Left ventricle myocardium inferior (tissue), 1 donor: Measurements from ENCODE around the gene TTC39A. TPM values are rescaled to one million over a fixed set of nuclear protein-coding genes. Genes with fewer than 3 reads are reported as not detected.

ENCODE experiments used
- DNase-seq: peaks from one replicate; pipeline ENCODE4 v3.0.0-alpha.2; 2020
- H3K27ac ChIP-seq: fragments of 200-600 bp; replicated peaks from 2 replicates; pipeline ENCODE4 v1.8.0; 2021
- H3K27me3 ChIP-seq: fragments of 200-600 bp; 2 replicates; pipeline ENCODE4 v1.8.0; 2021; ENCODE audit warnings: low read depth
- H3K36me3 ChIP-seq: fragments of 200-600 bp; 2 replicates; pipeline ENCODE4 v1.8.0; 2021
- H3K4me1 ChIP-seq: fragments of 200-600 bp; 2 replicates; pipeline ENCODE4 v1.8.0; 2021
- H3K4me3 ChIP-seq: fragments of 200-600 bp; 2 replicates; pipeline ENCODE4 v1.8.0; 2021; ENCODE audit warnings: mild to moderate bottlenecking, moderate library complexity
- H3K9me3 ChIP-seq: fragments of 200-600 bp; replicated peaks from 2 replicates; pipeline ENCODE4 v1.8.0; 2021
- CTCF ChIP-seq: fragments of 200-600 bp; IDR thresholded peaks from 2 replicates; pipeline ENCODE4 v1.8.0; 2021; ENCODE audit warnings: antibody characterized with exemption, mild to moderate bottlenecking, borderline replicate concordance
- intact Hi-C: fragments of 100-400 bp; cut with micrococcal nuclease; formaldehyde crosslinking; loops from one replicate; pipeline ENCODE4 v1.11.0; 2022
- total RNA-seq: library from RNA; stranded (reverse); fragmentation: NEBNext Ultra II Directional; extraction: Animal tissue kit (Norgen Biotek cat#: 25700); gene quantifications from one replicate; pipeline ENCODE4 v1.2.1, GENCODE V29; 2021
- donor health status: DM: no; HTN: yes; CAD: no; lungs with severe emphysema.

The TTC39A gene
- total RNA-seq, 1 donor from 2014 or later, result 25.7 TPM

- no peaks in the 10 kb centered on the region for H3K36me3 ChIP-seq
- DNase-seq, result no peak
- no peak for TF ChIP-seq CTCF
- H3K4me3 ChIP-seq, result no peak overlapping the region
- H3K9me3 ChIP-seq, result no peaks in the 10 kb centered on the region
- H3K27me3 ChIP-seq, result no peaks in the 10 kb centered on the region
- intact Hi-C loops, result no loop called here
- H3K27ac ChIP-seq, result no peak overlapping the region
- H3K4me1 ChIP-seq, result no peaks in the 10 kb centered on the region
These were observed 27.0 kb downstream of the TTC39A start for GRCh38 chr1:51303315-51303714.

GRCh38 chr1:51302746-51303145 lies 27.6 kb downstream of the TTC39A start:
- H3K36me3 ChIP-seq, result no peaks in the 10 kb centered on the region
- no peak for TF ChIP-seq CTCF
- no peak for DNase-seq
- H3K9me3 ChIP-seq, result no peaks in the 10 kb centered on the region
- intact Hi-C loops, result no loop called here
- peaks cover 2% of the 10 kb centered on the region for H3K4me1 ChIP-seq
- H3K27ac ChIP-seq, result no peak overlapping the region
- H3K4me3 ChIP-seq, result no peak overlapping the region
- H3K27me3 ChIP-seq, result no peaks in the 10 kb centered on the region

GRCh38 chr1:51302270-51302669 lies 28.1 kb downstream of the TTC39A start:
- no peak for DNase-seq

DNA sequence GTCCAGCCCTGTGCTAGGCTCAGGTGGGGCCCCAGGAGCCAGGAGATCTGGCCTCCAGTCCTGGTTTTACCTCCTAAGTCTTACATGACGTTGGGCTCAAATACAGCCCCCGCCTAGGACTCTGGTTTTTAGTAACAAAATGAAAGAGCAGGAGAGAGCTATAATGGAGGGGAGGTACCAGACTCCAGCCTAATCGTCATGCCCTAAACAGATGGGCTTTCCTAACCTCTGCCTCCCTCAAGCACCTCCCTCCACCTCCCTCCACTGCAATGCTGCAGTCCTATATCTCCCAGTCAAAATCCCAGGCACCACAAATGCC lies 28.6 kb downstream of the TTC39A start:
- no peak overlapping the region for H3K27ac ChIP-seq
- H3K27me3 ChIP-seq, result no peaks in the 10 kb centered on the region
- no peak for DNase-seq
- intact Hi-C loops, result no loop called here
- no peaks in the 10 kb centered on the region for H3K36me3 ChIP-seq
- peaks cover 11% of the 10 kb centered on the region for H3K4me1 ChIP-seq
- H3K9me3 ChIP-seq, result no peaks in the 10 kb centered on the region
- no peak overlapping the region for H3K4me3 ChIP-seq
- TF ChIP-seq CTCF, result no peak

More at GRCh38 chr1:51302270-51302669, 28.1 kb downstream of the TTC39A start:
- Histone ChIP-seq H3K4me3 (no peak overlapping the region), H3K27ac (no peak overlapping the region), H3K9me3 (no peaks in the 10 kb centered on the region), H3K27me3 (no peaks in the 10 kb centered on the region), H3K4me1 (peaks cover 7% of the 10 kb centered on the region), H3K36me3 (no peaks in the 10 kb centered on the region)
- TF ChIP-seq CTCF, result no peak
- intact Hi-C loops, result no loop called here

GRCh38 chr1:51301152-51301843 lies 29.1 kb downstream of the TTC39A start:
- H3K36me3 ChIP-seq, result no peaks in the 10 kb centered on the region
- no peak overlapping the region for H3K27ac ChIP-seq
- H3K4me3 ChIP-seq, result no peak overlapping the region
- DNase-seq, result no peak
- H3K27me3 ChIP-seq, result no peaks in the 10 kb centered on the region
- no peak for TF ChIP-seq CTCF
- peaks cover 16% of the 10 kb centered on the region for H3K4me1 ChIP-seq
- intact Hi-C loops, result no loop called here
- H3K9me3 ChIP-seq, result no peaks in the 10 kb centered on the region
